Chondrocyte (in vitro differentiated cells): ENCODE results near the gene EPHA1. TPM values are rescaled to one million over a fixed set of nuclear protein-coding genes. Genes with fewer than 3 reads are reported as not detected.

Experiments
- DNase-seq: peaks from one replicate; pipeline ENCODE4 v3.0.0; 2021; ENCODE audit warnings: mixed read lengths, low spot score
- H3K27ac Mint-ChIP-seq: one replicate; pipeline ENCODE4 v1.8.0; 2021; ENCODE audit warnings: mild to moderate bottlenecking, moderate library complexity, mixed read lengths; ENCODE audit not compliant: unreplicated experiment
- H3K27me3 Mint-ChIP-seq: 2 replicates; pipeline ENCODE4 v1.8.0; 2021; ENCODE audit warnings: low read depth, mixed read lengths
- H3K36me3 Mint-ChIP-seq: 2 replicates; pipeline ENCODE4 v1.8.0; 2021; ENCODE audit warnings: low read depth, mixed read lengths
- H3K4me1 Mint-ChIP-seq: 2 replicates; pipeline ENCODE4 v1.8.0; 2021; ENCODE audit warnings: low read depth, mild to moderate bottlenecking, mixed read lengths
- H3K4me3 Mint-ChIP-seq: one replicate; pipeline ENCODE4 v1.8.0; 2021; ENCODE audit warnings: mild to moderate bottlenecking, moderate library complexity, mixed read lengths; ENCODE audit not compliant: unreplicated experiment
- H3K9me3 Mint-ChIP-seq: 2 replicates; pipeline ENCODE4 v1.8.0; 2021; ENCODE audit warnings: low read depth, mixed read lengths
- CTCF ChIP-seq: fragments of 200-600 bp; sonication (generic); IDR thresholded peaks from 2 replicates; pipeline ENCODE4 v1.5.0; 2021; ENCODE audit warnings: antibody characterized with exemption, mild to moderate bottlenecking, moderate library complexity
- total RNA-seq: library from RNA; stranded (reverse); gene quantifications from 3 replicates; pipeline ENCODE4 v1.2.1, GENCODE V29; 2021

Gene EPHA1
- total RNA-seq, 1 donor from 2014 or later, result not detected

GRCh38 chr7:143439866-143440265 lies 31.2 kb upstream of the EPHA1 start:
- Mint-ChIP-seq H3K4me3 (no peak overlapping the region), H3K4me1 (no peaks in the 10 kb centered on the region), H3K27ac (no peak overlapping the region), H3K36me3 (peaks cover 2% of the 10 kb centered on the region), H3K9me3 (no peaks in the 10 kb centered on the region), H3K27me3 (peaks cover 34% of the 10 kb centered on the region)
- no peak for DNase-seq
- TF ChIP-seq CTCF, result no peak

GRCh38 chr7:143437578-143437977 lies 28.9 kb upstream of the EPHA1 start:
- H3K27me3 Mint-ChIP-seq, result peaks cover 34% of the 10 kb centered on the region
- no peak for DNase-seq
- no peak overlapping the region for H3K27ac Mint-ChIP-seq
- H3K4me1 Mint-ChIP-seq, result no peaks in the 10 kb centered on the region
- no peak for TF ChIP-seq CTCF
- H3K36me3 Mint-ChIP-seq, result peaks cover 2% of the 10 kb centered on the region
- no peaks in the 10 kb centered on the region for H3K9me3 Mint-ChIP-seq
- H3K4me3 Mint-ChIP-seq, result no peak overlapping the region

GRCh38 chr7:143436325-143436946 lies 27.8 kb upstream of the EPHA1 start:
- H3K4me1 Mint-ChIP-seq, result no peaks in the 10 kb centered on the region
- peaks cover 2% of the 10 kb centered on the region for H3K36me3 Mint-ChIP-seq
- H3K27ac Mint-ChIP-seq, result no peak overlapping the region
- no peak for TF ChIP-seq CTCF
- peaks cover 26% of the 10 kb centered on the region for H3K27me3 Mint-ChIP-seq
- DNase-seq, result no peak
- H3K4me3 Mint-ChIP-seq, result no peak overlapping the region
- H3K9me3 Mint-ChIP-seq, result no peaks in the 10 kb centered on the region

- Mint-ChIP-seq H3K4me1 (no peaks in the 10 kb centered on the region), H3K9me3 (no peaks in the 10 kb centered on the region), H3K27ac (no peak overlapping the region), H3K27me3 (peaks cover 22% of the 10 kb centered on the region), H3K4me3 (no peak overlapping the region), H3K36me3 (peaks cover 2% of the 10 kb centered on the region)
- TF ChIP-seq CTCF, result no peak
- DNase-seq, result no peak
Observed at GRCh38 chr7:143435266-143435665, 26.6 kb upstream of the EPHA1 start.

- peaks cover 18% of the 10 kb centered on the region for H3K27me3 Mint-ChIP-seq
- H3K27ac Mint-ChIP-seq, result no peak overlapping the region
- no peak for DNase-seq
- H3K4me1 Mint-ChIP-seq, result no peaks in the 10 kb centered on the region
- H3K9me3 Mint-ChIP-seq, result no peaks in the 10 kb centered on the region
- peaks cover 2% of the 10 kb centered on the region for H3K36me3 Mint-ChIP-seq
- no peak for TF ChIP-seq CTCF
- no peak overlapping the region for H3K4me3 Mint-ChIP-seq
Observed at GRCh38 chr7:143434660-143435059, 26.0 kb upstream of the EPHA1 start.
